Skeletal muscle satellite cell (primary cell): Measurements from ENCODE around the gene SCRN1.

Source experiments
- H3K27me3 ChIP-seq: 2 replicates; pipeline ENCODE4 v1.7.0; 2013; ENCODE audit warnings: low read length; ENCODE audit not compliant: control insufficient read depth, insufficient read depth
- H3K36me3 ChIP-seq: 2 replicates; pipeline ENCODE4 v1.7.0; 2013; ENCODE audit warnings: mild to moderate bottlenecking, control low read depth, low read length; ENCODE audit not compliant: insufficient read depth
- H3K4me1 ChIP-seq: 2 replicates; pipeline ENCODE4 v1.7.0; 2013; ENCODE audit warnings: low read length; ENCODE audit not compliant: control insufficient read depth, insufficient read depth
- H3K4me2 ChIP-seq: 2 replicates; pipeline ENCODE4 v1.7.0; 2013; ENCODE audit warnings: mild to moderate bottlenecking, low read length
- H3K4me3 ChIP-seq: 2 replicates; pipeline ENCODE4 v1.7.0; 2013; ENCODE audit warnings: low read length
- H3K9ac ChIP-seq: 2 replicates; pipeline ENCODE4 v1.7.0; 2013; ENCODE audit warnings: mild to moderate bottlenecking, low read depth, low read length, moderate library complexity
- H3K9me3 ChIP-seq: replicated peaks from 2 replicates; pipeline ENCODE4 v1.7.0; 2013; ENCODE audit warnings: mild to moderate bottlenecking, control low read depth, low read length

Gene SCRN1

GRCh38 chr7:29998489-29998888 lies 8.9 kb upstream of the SCRN1 start:
- H3K9me3 ChIP-seq = no peaks in the 10 kb centered on the region
- H3K9ac ChIP-seq = no peak overlapping the region
- H3K4me2 ChIP-seq = no peak overlapping the region
- H3K4me3 ChIP-seq = no peak overlapping the region
- no peaks in the 10 kb centered on the region for H3K27me3 ChIP-seq
- H3K36me3 ChIP-seq = no peaks in the 10 kb centered on the region
- H3K4me1 ChIP-seq = peaks cover 13% of the 10 kb centered on the region

- Histone ChIP-seq H3K9ac (no peak overlapping the region), H3K4me1 (peaks cover 13% of the 10 kb centered on the region), H3K36me3 (no peaks in the 10 kb centered on the region), H3K9me3 (no peaks in the 10 kb centered on the region), H3K27me3 (no peaks in the 10 kb centered on the region), H3K4me2 (no peak overlapping the region), H3K4me3 (no peak overlapping the region)
These were observed 6.7 kb upstream of the SCRN1 start for GRCh38 chr7:29996321-29996720.

GRCh38 chr7:29995652-29996051 lies 6.1 kb upstream of the SCRN1 start:
- no peaks in the 10 kb centered on the region for H3K36me3 ChIP-seq
- H3K9me3 ChIP-seq = no peaks in the 10 kb centered on the region
- H3K9ac ChIP-seq = no peak overlapping the region
- H3K4me1 ChIP-seq = peaks cover 8% of the 10 kb centered on the region
- H3K27me3 ChIP-seq = no peaks in the 10 kb centered on the region
- no peak overlapping the region for H3K4me3 ChIP-seq
- H3K4me2 ChIP-seq = no peak overlapping the region

- no peaks in the 10 kb centered on the region for H3K27me3 ChIP-seq
- no peak overlapping the region for H3K4me2 ChIP-seq
These were observed 3.5 kb upstream of the SCRN1 start for GRCh38 chr7:29993140-29993539.

GRCh38 chr7:29991937-29992336 lies 2.3 kb upstream of the SCRN1 start:
- Histone ChIP-seq H3K36me3 (no peaks in the 10 kb centered on the region), H3K27me3 (no peaks in the 10 kb centered on the region), H3K9ac (no peak overlapping the region), H3K4me2 (no peak overlapping the region), H3K4me1 (peaks cover 30% of the 10 kb centered on the region), H3K9me3 (no peaks in the 10 kb centered on the region), H3K4me3 (no peak overlapping the region)

More at GRCh38 chr7:29993140-29993539, 3.5 kb upstream of the SCRN1 start:
- no peaks in the 10 kb centered on the region for H3K36me3 ChIP-seq
- H3K4me3 ChIP-seq = no peak overlapping the region
- peaks cover 20% of the 10 kb centered on the region for H3K4me1 ChIP-seq
- H3K9me3 ChIP-seq = no peaks in the 10 kb centered on the region
- H3K9ac ChIP-seq = no peak overlapping the region

- H3K9me3 ChIP-seq = no peaks in the 10 kb centered on the region
- H3K4me1 ChIP-seq = peaks cover 32% of the 10 kb centered on the region
- H3K9ac ChIP-seq = no peak overlapping the region
- H3K4me3 ChIP-seq = no peak overlapping the region
- H3K27me3 ChIP-seq = no peaks in the 10 kb centered on the region
- no peak overlapping the region for H3K4me2 ChIP-seq
- H3K36me3 ChIP-seq = no peaks in the 10 kb centered on the region
These were observed 1.3 kb upstream of the SCRN1 start for GRCh38 chr7:29990931-29991330.

GRCh38 chr7:29988424-29989256 lies 961 bp downstream of the SCRN1 start:
- H3K4me3 ChIP-seq = peak overlapping the region; percentile 96
- peak overlapping the region; percentile 87 for H3K4me2 ChIP-seq
- H3K9ac ChIP-seq = peak overlapping the region; percentile 93
- H3K9me3 ChIP-seq = no peaks in the 10 kb centered on the region
- no peaks in the 10 kb centered on the region for H3K27me3 ChIP-seq
- H3K4me1 ChIP-seq = peaks cover 24% of the 10 kb centered on the region
- no peaks in the 10 kb centered on the region for H3K36me3 ChIP-seq

- peaks cover 24% of the 10 kb centered on the region for H3K4me1 ChIP-seq
- peak overlapping the region; percentile 93 for H3K9ac ChIP-seq
- H3K4me3 ChIP-seq = peak overlapping the region; percentile 96
- H3K4me2 ChIP-seq = peak overlapping the region; percentile 87
- H3K9me3 ChIP-seq = no peaks in the 10 kb centered on the region
- H3K36me3 ChIP-seq = no peaks in the 10 kb centered on the region
- no peaks in the 10 kb centered on the region for H3K27me3 ChIP-seq
These were observed 1.7 kb downstream of the SCRN1 start for GRCh38 chr7:29987811-29988317.

GRCh38 chr7:29987083-29987482 lies 2.5 kb downstream of the SCRN1 start:
- Histone ChIP-seq H3K4me1 (peaks cover 24% of the 10 kb centered on the region), H3K36me3 (no peaks in the 10 kb centered on the region), H3K4me2 (peak overlapping the region; percentile 87), H3K27me3 (no peaks in the 10 kb centered on the region), H3K4me3 (peak overlapping the region; percentile 60), H3K9ac (peak overlapping the region; percentile 49), H3K9me3 (no peaks in the 10 kb centered on the region)

- Histone ChIP-seq H3K36me3 (no peaks in the 10 kb centered on the region), H3K9ac (no peak overlapping the region), H3K27me3 (no peaks in the 10 kb centered on the region), H3K4me3 (no peak overlapping the region), H3K4me2 (no peak overlapping the region), H3K4me1 (no peaks in the 10 kb centered on the region), H3K9me3 (no peaks in the 10 kb centered on the region)
These were observed 9.4 kb downstream of the SCRN1 start for GRCh38 chr7:29980151-29980550.

GRCh38 chr7:29977886-29978651 lies 11.5 kb downstream of the SCRN1 start:
- Histone ChIP-seq H3K36me3 (no peaks in the 10 kb centered on the region), H3K27me3 (no peaks in the 10 kb centered on the region), H3K4me3 (no peak overlapping the region), H3K9ac (no peak overlapping the region), H3K9me3 (no peaks in the 10 kb centered on the region), H3K4me1 (no peaks in the 10 kb centered on the region), H3K4me2 (no peak overlapping the region)
